Right cardiac atrium (tissue), 5 donors: ENCODE measurements around the gene SFSWAP. TPM values are rescaled to one million over a fixed set of nuclear protein-coding genes. Genes with fewer than 3 reads are reported as not detected.

Experiments used
- ATAC-seq, 2 donors: fragments of 200-7000 bp; cut with Tn5 transposase; one replicate each; pipeline versions ENCODE4 v1.8.0 to v1.9.1; 2020; ENCODE audit warnings: moderate library complexity in 2 of 2, mild to moderate bottlenecking in 1 of 2
- DNase-seq, 3 donors: peaks; one replicate each; pipeline ENCODE4 v3.0.0-alpha.2; 2020
- H3K27ac ChIP-seq: one replicate; pipeline ENCODE4 v1.5.1; 2013; ENCODE audit warnings: mild to moderate bottlenecking, low read length, control low read depth, moderate library complexity
- H3K27me3 ChIP-seq: one replicate; pipeline ENCODE4 v1.6.1; 2013; ENCODE audit not compliant: control insufficient read depth, insufficient read depth
- H3K4me1 ChIP-seq: one replicate; pipeline ENCODE4 v1.6.1; 2013; ENCODE audit warnings: low read length; ENCODE audit not compliant: control insufficient read depth, insufficient read depth
- H3K4me3 ChIP-seq: one replicate; pipeline ENCODE4 v1.5.1; 2013; ENCODE audit warnings: low read length, control low read depth
- H3K9me3 ChIP-seq: one replicate; pipeline ENCODE4 v1.6.1; 2013; ENCODE audit warnings: low read length; ENCODE audit not compliant: control insufficient read depth
- WGBS: extraction: QIAGEN DNeasy Blood & Tissue Kit; methylation state at CpG from one replicate; pipeline ENCODE4 v1.1.7; 2013; 5-methylcytosine and 5-hydroxymethylcytosine counted together
- intact Hi-C, 4 donors: fragments of 100-400 bp; cut with DNase I; formaldehyde crosslinking; loops; one replicate each; pipeline versions ENCODE4 v1.11.0 to v1.14.0; 2022 to 2023
- polyA plus RNA-seq: library from polyadenylated mRNA; stranded (reverse); fragments of 200-250 nt; gene quantifications from one replicate; pipeline ENCODE4 v1.2.3, GENCODE V29; 2013
- total RNA-seq, 4 donors: library from RNA; stranded (reverse); fragmentation: NEBNext Ultra II Directional; extraction: Animal tissue kit (Norgen Biotek cat#: 25700); gene quantifications; one replicate each; pipeline ENCODE4 v1.2.1, GENCODE V29; 2021
- donor health status: healthy with polysubstance abuse.
- donor health status: DM: no; HTN: yes; CAD: no.
- donor health status: DM: no; HTN: no; CAD: no.
- donor health status: DM: no; HTN: yes; CAD: no; lungs with severe emphysema.
- donor health status: DM: yes; HTN: yes; CAD: no.

SFSWAP gene
- total and polyA plus RNA-seq, 5 donors, result 16.6 to 24.1 (median 22.2) TPM

DNA sequence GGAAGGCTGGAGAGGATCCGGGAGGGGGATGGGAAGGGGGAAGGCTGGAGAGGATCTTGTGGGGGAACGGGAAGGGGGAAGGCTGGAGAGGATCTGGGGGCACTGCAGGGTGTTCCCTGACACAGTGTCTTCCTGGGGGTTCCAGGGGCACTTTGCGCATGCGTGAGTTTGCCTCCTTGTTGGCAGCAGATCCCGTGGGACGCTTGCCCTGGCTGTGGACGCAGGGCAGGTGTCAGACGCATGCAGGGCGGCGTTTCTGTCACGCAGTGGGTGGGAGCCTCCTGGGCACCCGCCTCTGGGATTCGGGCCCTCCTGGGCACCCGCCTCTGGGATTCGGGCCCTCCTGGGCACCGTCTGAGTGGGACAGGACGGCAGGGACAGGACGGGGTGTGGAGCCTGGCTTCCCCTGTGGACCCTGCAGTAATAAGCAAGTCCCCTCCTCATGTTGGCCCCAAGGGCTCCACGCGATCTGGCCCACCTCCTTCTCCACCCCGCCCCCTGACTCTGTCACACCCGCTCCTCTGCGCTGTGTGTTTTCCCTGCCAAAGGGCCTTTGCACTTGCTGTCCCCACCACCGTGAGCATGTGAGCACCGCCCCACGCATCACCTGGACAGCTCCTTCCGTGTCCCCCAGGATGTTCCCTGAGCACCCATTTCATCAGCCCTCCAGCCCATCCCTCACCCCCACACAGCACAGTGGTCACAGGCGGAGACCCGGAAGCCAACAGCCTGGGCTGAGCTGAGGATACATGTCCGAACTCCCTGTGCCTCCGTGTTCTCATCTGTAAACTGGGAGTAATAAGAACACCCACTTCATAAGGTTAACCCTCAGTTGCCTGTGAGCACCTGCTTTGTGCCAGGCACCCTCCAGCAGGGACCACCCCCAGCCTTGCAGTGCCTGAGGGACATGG lies 121.7 kb downstream of the SFSWAP start:
- H3K9me3 ChIP-seq, result no peaks in the 10 kb centered on the region
- WGBS, result 42% methylated on average over 31 of the region's 31 CpGs
- H3K27ac ChIP-seq, result no peak overlapping the region
- H3K27me3 ChIP-seq, result no peaks in the 10 kb centered on the region
- H3K4me1 ChIP-seq, result no peaks in the 10 kb centered on the region
- H3K4me3 ChIP-seq, result no peak overlapping the region
- DNase-seq (peak; percentile 76 to 87 (median 87)), ATAC-seq (no peak)
- intact Hi-C loops, result loop anchor here in 1 of 4 donors (10.0 kb wide), 1 partner anchor 102 kb away; no protein-coding TSS in a partner anchor

DNA sequence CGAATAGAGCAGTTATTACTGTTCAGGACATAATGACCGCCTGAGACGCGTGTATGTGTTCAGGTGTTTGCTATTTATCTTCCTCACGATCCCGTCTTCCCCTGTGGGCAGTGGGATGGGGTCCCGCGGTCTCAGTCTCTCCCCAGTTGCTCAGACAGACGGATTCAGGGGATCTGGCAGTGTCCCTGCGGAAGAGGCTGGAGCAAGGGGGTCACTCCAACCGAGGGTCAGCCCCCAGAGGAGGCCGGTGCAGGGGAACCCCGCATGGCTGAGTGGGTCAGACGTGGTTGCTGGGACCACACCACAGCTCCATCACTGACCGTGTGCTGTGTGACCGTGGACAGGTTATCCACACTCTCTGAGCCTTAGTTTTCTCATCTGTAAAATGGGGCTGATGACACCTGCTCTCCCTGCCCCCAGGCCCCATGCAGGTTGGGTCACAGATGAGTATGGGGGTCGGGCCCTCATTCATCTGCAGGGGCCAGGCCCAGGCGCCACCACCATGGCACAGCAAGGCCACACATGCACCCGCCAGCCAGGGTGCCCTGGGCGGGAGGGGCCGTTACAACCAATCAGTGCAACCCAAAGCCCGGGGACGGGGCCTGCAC lies 122.5 kb downstream of the SFSWAP start:
- no peak overlapping the region for H3K4me3 ChIP-seq
- H3K4me1 ChIP-seq, result no peaks in the 10 kb centered on the region
- no peaks in the 10 kb centered on the region for H3K9me3 ChIP-seq
- no peaks in the 10 kb centered on the region for H3K27me3 ChIP-seq
- WGBS, result 80% methylated on average over 23 of the region's 23 CpGs
- ATAC-seq (no peak), DNase-seq (peak in 1 of 3 donors; percentile 49)
- intact Hi-C loops, result loop anchor here in 1 of 4 donors (10.0 kb wide), 1 partner anchor 101 kb away; no protein-coding TSS in a partner anchor
- no peak overlapping the region for H3K27ac ChIP-seq

- H3K27ac ChIP-seq, result no peak overlapping the region
- DNase-seq, result peak in 1 of 3 donors; percentile 45
- H3K9me3 ChIP-seq, result no peaks in the 10 kb centered on the region
- no peaks in the 10 kb centered on the region for H3K4me1 ChIP-seq
- 46% methylated on average over 23 of the region's 23 CpGs for WGBS
- intact Hi-C loops, result loop anchor here in 1 of 4 donors (10.0 kb wide), 1 partner anchor 101 kb away; no protein-coding TSS in a partner anchor
- no peak for ATAC-seq
- no peak overlapping the region for H3K4me3 ChIP-seq
- H3K27me3 ChIP-seq, result no peaks in the 10 kb centered on the region
Observed at GRCh38 chr12:131833896-131834641, 123.2 kb downstream of the SFSWAP start.

DNA sequence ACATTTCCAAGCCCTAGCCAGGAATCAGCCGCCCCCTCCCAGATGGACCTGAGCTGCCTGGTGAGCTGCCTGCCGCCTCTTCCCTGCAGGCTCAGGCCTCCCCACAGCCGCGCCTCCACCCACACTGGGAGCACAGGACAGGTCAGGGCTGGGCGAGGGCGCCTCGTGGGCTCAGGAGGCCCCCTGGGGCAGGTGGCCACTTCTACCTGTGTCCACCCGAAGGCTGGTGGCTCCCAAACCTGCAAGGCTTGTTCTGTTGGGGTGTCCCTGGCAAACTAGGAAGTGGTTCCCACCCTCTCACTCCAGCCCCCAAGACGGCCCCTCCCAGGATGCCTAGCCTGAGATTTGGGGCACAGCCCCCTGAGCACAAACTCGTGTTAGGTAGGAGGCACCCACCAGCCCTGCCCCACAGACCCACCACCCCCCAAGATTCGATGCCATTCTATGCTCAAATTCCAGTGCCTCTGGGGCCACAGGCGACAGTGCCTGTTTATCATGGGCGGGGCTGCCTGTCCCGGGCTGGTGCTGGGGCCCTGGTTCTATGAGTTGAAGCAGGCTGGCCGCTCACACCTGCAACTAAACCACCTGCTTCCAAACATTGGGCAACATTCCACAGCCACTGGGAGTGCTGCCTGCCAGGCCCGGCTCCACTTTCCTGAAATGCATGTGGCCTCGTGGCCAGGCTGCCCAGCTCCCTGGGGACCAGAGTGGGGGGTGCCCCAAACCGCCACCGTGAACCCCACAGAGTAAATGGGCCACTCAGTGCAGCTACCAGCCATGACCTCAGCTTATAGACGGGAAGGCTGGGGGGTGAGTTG lies 124.1 kb downstream of the SFSWAP start:
- DNase-seq (peak in 1 of 3 donors; percentile 14), ATAC-seq (no peak)
- no peaks in the 10 kb centered on the region for H3K27me3 ChIP-seq
- no peak overlapping the region for H3K27ac ChIP-seq
- WGBS, result 69% methylated on average over 20 of the region's 20 CpGs
- H3K4me3 ChIP-seq, result no peak overlapping the region
- no peaks in the 10 kb centered on the region for H3K9me3 ChIP-seq
- intact Hi-C loops, result loop anchor here in 1 of 4 donors (10.0 kb wide), 1 partner anchor 100 kb away; no protein-coding TSS in a partner anchor
- H3K4me1 ChIP-seq, result no peaks in the 10 kb centered on the region

- intact Hi-C loops, result loop anchor here in 1 of 4 donors (10.0 kb wide), 1 partner anchor 99 kb away; no protein-coding TSS in a partner anchor
- H3K27me3 ChIP-seq, result no peaks in the 10 kb centered on the region
- H3K4me3 ChIP-seq, result no peak overlapping the region
- no peaks in the 10 kb centered on the region for H3K4me1 ChIP-seq
- H3K27ac ChIP-seq, result no peak overlapping the region
- no peaks in the 10 kb centered on the region for H3K9me3 ChIP-seq
- DNase-seq (peak in 1 of 3 donors; percentile 26), ATAC-seq (no peak)
- WGBS, result 70% methylated on average over 7 of the region's 7 CpGs
Observed at GRCh38 chr12:131835616-131836171, 124.8 kb downstream of the SFSWAP start.

GRCh38 chr12:131836193-131836592 lies 125.3 kb downstream of the SFSWAP start:
- Histone ChIP-seq H3K9me3 (no peaks in the 10 kb centered on the region), H3K27ac (no peak overlapping the region), H3K27me3 (no peaks in the 10 kb centered on the region), H3K4me3 (no peak overlapping the region), H3K4me1 (no peaks in the 10 kb centered on the region)
- intact Hi-C loops, result loop anchor here in 1 of 4 donors (10.0 kb wide), 1 partner anchor 99 kb away; no protein-coding TSS in a partner anchor
- no peak for ATAC-seq
- WGBS, result 52% methylated on average over 3 of the region's 3 CpGs
- peak in 1 of 3 donors; percentile 40 for DNase-seq

DNA sequence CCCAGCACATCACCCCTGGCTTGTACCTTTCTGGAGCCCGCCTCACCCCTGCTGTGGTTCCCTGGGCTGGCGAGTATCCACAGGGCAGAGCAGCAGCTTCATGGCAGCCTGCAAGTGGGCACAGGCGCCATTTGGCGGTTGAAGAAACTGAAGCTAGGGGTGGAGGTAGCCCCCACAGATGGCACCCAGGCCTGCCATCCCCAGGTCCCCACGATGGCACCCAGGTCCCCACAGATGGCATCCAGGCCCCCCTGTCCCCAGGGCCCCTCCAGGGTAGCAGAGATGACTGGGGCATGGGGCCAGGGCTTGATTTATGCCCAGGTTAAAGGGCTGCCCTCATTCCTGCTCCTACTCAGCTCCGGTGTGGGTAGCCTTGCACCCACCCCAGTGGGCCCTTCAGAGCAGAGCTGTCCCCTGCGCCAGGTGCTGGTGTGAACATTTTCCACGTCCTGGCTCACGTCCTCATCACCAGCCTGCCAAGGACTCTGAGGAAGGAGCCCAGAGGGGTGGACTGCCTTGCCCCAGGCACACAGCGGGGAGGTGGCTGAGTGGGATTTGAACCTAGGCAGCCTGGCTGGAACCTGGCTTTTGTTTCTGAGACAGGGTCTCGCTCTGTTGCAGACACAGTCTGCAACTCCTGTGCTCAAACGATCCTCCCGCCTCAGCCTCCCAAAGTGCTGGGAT lies 126.0 kb downstream of the SFSWAP start:
- no peaks in the 10 kb centered on the region for H3K4me1 ChIP-seq
- DNase-seq (peak in 1 of 3 donors; percentile 47), ATAC-seq (no peak)
- intact Hi-C loops, result loop anchor here in 1 of 4 donors (10.0 kb wide), 1 partner anchor 98 kb away; no protein-coding TSS in a partner anchor
- H3K27me3 ChIP-seq, result no peaks in the 10 kb centered on the region
- no peaks in the 10 kb centered on the region for H3K9me3 ChIP-seq
- no peak overlapping the region for H3K27ac ChIP-seq
- WGBS, result 76% methylated on average over 13 of the region's 13 CpGs
- H3K4me3 ChIP-seq, result no peak overlapping the region

- intact Hi-C loops, result no loop called here
- Histone ChIP-seq H3K9me3 (no peaks in the 10 kb centered on the region), H3K27ac (no peak overlapping the region), H3K4me1 (no peaks in the 10 kb centered on the region), H3K27me3 (no peaks in the 10 kb centered on the region), H3K4me3 (no peak overlapping the region)
- no peak for ATAC-seq
- 87% methylated on average over 46 of the region's 46 CpGs for WGBS
- DNase-seq, result peak in 1 of 3 donors; percentile 28
Observed at GRCh38 chr12:131840643-131841416, 129.9 kb downstream of the SFSWAP start.

GRCh38 chr12:131841547-131841946 lies 130.7 kb downstream of the SFSWAP start:
- intact Hi-C loops, result no loop called here
- WGBS, result 95% methylated on average over 22 of the region's 22 CpGs
- H3K27me3 ChIP-seq, result no peaks in the 10 kb centered on the region
- no peaks in the 10 kb centered on the region for H3K9me3 ChIP-seq
- no peak overlapping the region for H3K4me3 ChIP-seq
- H3K27ac ChIP-seq, result no peak overlapping the region
- H3K4me1 ChIP-seq, result no peaks in the 10 kb centered on the region
- peak in 1 of 3 donors; percentile 40 for DNase-seq
- no peak for ATAC-seq
